ENCODE measurements around the gene CDH10. TPM values are rescaled to one million over a fixed set of nuclear protein-coding genes. Genes with fewer than 3 reads are reported as not detected.

CDH10 gene
- total RNA-seq, 1 experiment from 2014 or later = 0.31 TPM

DNA sequence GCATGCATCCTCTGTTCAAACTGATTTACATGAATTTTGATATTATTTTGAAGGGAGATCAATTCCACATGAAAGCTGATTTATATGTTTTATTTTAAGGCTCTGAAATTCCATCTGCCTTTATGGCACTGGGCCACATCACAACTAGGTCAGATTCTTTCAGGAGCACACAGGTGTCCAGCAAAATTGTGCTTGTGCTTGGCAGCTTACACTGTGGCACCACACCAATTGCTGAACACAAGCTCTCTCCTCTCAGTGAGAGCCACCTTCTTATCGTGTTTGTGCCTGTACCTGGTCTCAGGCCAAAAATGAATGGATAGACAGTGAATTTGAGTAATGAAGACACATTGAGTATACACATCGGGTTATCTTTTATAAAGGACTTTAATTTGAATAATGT, 200.4 kb downstream of the CDH10 start:
- no peak overlapping the region for H3K56ac ChIP-seq (ENCODE audit: insufficient read length, low read depth, low read length)
- TF ChIP-seq, protein P1, sequence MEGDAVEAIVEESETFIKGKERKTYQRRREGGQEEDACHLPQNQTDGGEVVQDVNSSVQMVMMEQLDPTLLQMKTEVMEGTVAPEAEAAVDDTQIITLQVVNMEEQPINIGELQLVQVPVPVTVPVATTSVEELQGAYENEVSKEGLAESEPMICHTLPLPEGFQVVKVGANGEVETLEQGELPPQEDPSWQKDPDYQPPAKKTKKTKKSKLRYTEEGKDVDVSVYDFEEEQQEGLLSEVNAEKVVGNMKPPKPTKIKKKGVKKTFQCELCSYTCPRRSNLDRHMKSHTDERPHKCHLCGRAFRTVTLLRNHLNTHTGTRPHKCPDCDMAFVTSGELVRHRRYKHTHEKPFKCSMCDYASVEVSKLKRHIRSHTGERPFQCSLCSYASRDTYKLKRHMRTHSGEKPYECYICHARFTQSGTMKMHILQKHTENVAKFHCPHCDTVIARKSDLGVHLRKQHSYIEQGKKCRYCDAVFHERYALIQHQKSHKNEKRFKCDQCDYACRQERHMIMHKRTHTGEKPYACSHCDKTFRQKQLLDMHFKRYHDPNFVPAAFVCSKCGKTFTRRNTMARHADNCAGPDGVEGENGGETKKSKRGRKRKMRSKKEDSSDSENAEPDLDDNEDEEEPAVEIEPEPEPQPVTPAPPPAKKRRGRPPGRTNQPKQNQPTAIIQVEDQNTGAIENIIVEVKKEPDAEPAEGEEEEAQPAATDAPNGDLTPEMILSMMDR (conservative IDR thresholded peaks at IDR 0.05) = no peak
- H3K18ac ChIP-seq (ENCODE audit: insufficient read length, low read depth, low read length) = no peak overlapping the region
- DNase-seq = no peak
- no peak overlapping the region for H2BK5ac ChIP-seq (ENCODE audit: insufficient read length, low read length)
- H2BK120ac ChIP-seq (ENCODE audit: low read depth, low read length, poor library complexity, severe bottlenecking) = no peak overlapping the region
- H3K4me3 Mint-ChIP-seq = no peak overlapping the region
- H4K91ac ChIP-seq (ENCODE audit: insufficient read length, low read depth, low read length) = no peak overlapping the region
- H3K27me3 ChIP-seq (ENCODE audit: insufficient read depth, low read length) = no peaks in the 10 kb centered on the region
- no peak overlapping the region for H3K9ac ChIP-seq (ENCODE audit: extremely low read depth, insufficient read length, low read length)
- no peak overlapping the region for H4K8ac ChIP-seq (replicated peaks; ENCODE audit: insufficient read length, low read depth, low read length)
- no peak overlapping the region for H2BK20ac ChIP-seq (ENCODE audit: low read depth, low read length, poor library complexity, severe bottlenecking)
- no peak overlapping the region for H2AK5ac ChIP-seq (ENCODE audit: insufficient read length, low read length)
- no peak overlapping the region for H3K23ac ChIP-seq (ENCODE audit: insufficient read length, low read depth, low read length)
- no peaks in the 10 kb centered on the region for H3K9me3 ChIP-seq (ENCODE audit: control insufficient read depth, low read depth, low read length)
- no CpG with 5 or more reads among the region's 2 CpGs for WGBS (ENCODE audit: extremely low coverage, insufficient read length, low lambda C conversion rate)
- H3K23me2 ChIP-seq (ENCODE audit: insufficient read length, low read depth, low read length, poor library complexity, severe bottlenecking) = no peaks in the 10 kb centered on the region
- H3K27me3 Mint-ChIP-seq (ENCODE audit: low read depth) = no peaks in the 10 kb centered on the region; the same call in 1 of the 2 replicates
- H3K14ac ChIP-seq (ENCODE audit: insufficient read depth, low read length) = no peak overlapping the region
- H3K79me1 ChIP-seq (ENCODE audit: insufficient read depth, low read depth, low read length, poor library complexity, severe bottlenecking) = no peaks in the 10 kb centered on the region
- H4K20me1 ChIP-seq (ENCODE audit: control insufficient read depth, insufficient read depth, insufficient read length) = no peaks in the 10 kb centered on the region
- no peak overlapping the region for H3T11ph ChIP-seq (ENCODE audit: low read length)
- H3K4ac ChIP-seq (ENCODE audit: low read depth, low read length) = no peak overlapping the region
- H2AFZ ChIP-seq (ENCODE audit: low read length) = no peak overlapping the region
- H3K27ac ChIP-seq (ENCODE audit: insufficient read length, low read depth, low read length) = no peak overlapping the region
- H3K4me1 ChIP-seq (ENCODE audit: insufficient read depth, low read length) = no peaks in the 10 kb centered on the region
- no peak overlapping the region for H2BK15ac ChIP-seq (ENCODE audit: low read depth, low read length)
- H2BK12ac ChIP-seq (ENCODE audit: insufficient read length, low read depth, low read length) = no peak overlapping the region
- no peaks in the 10 kb centered on the region for H3K79me2 ChIP-seq (ENCODE audit: insufficient read depth, low read length)
- H3K9me3 Mint-ChIP-seq = no peaks in the 10 kb centered on the region
- H4K5ac ChIP-seq (ENCODE audit: insufficient read length, low read depth, low read length) = no peak overlapping the region
- H3K36me3 Mint-ChIP-seq (ENCODE audit: insufficient read depth in 1 of 3, low read depth in 3 of 3) = no peaks in the 10 kb centered on the region
- H3K4me1 Mint-ChIP-seq = no peaks in the 10 kb centered on the region
- no peak overlapping the region for H3K4me2 ChIP-seq (ENCODE audit: insufficient read depth, insufficient read length, low read length)
- no peak overlapping the region for H3K27ac Mint-ChIP-seq

All from H9 (cell line).